Stimulated activated CD8-positive, alpha-beta memory T cell treated with anti-CD3 and anti-CD28 coated beads, Interleukin-4, amount 100 ng/mL, for 1 hour (primary cell): ENCODE data around the gene USP40.

ENCODE experiments used
- DNase-seq, 2 donors: peaks; one replicate each; pipeline ENCODE4 v3.0.0-alpha.2; 2020; ENCODE audit warnings: low read depth in 2 of 2, low spot score in 1 of 2

Gene USP40

GRCh38 chr2:233430651-233431050 is 135.9 kb downstream of the USP40 start:
- DNase-seq, result no peak

GRCh38 chr2:233430081-233430480 is 136.5 kb downstream of the USP40 start:
- no peak for DNase-seq

- DNase-seq, result no peak
Observed at GRCh38 chr2:233429175-233429897, 137.2 kb downstream of the USP40 start.

- DNase-seq, result no peak
Observed at GRCh38 chr2:233428438-233428837, 138.1 kb downstream of the USP40 start.

GRCh38 chr2:233428008-233428407 is 138.6 kb downstream of the USP40 start:
- DNase-seq, result no peak

- no peak for DNase-seq
Observed at GRCh38 chr2:233426619-233427342, 139.8 kb downstream of the USP40 start.
